ENCODE measurements around the gene LHFPL6.
A peak's percentile ranks its signal among the peaks of the same experiment; 100 is the strongest.

The LHFPL6 gene

GRCh38 chr13:39552246-39552645 lies 50.7 kb downstream of the LHFPL6 start:
- DNase-seq = no peak

DNA sequence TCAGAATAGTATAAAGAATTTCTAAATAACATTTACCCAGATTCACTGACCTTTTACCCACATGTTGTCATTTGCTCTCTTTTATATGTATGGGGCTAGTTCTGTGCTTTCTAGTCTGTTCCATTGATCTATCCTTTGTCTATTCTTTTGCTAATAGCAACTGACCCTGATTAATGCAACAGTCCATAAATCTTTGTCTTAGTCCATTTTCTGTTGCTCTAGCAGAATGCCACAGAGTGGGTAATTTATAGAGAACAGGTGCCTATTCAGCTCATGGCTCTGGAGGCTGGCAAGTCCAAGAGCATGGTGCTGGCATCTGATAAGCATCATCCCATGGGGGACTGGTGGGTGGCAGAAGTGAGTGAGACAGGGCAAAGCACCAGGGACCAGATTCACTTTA lies 52.1 kb downstream of the LHFPL6 start:
- no peak for DNase-seq

DNA sequence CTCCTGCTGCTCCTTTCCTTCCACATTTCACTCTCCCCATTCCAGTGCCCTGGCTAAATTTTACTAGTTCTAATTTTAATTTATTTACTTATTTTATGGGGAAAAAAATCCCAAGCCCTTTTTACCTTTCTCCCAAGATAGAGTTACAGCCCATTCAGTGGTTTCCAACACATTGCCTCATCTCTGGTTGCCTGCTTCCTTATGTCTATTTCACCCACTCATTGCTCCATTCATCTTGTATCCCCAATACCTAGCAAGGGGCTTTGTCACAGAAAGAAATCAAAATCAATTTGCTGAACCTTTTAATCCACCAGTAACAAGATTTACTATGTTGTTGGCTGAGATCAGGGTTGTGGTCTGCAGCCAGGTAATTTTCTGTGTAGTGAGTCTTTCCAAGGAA lies 55.9 kb downstream of the LHFPL6 start:
- DNase-seq = no peak

DNA sequence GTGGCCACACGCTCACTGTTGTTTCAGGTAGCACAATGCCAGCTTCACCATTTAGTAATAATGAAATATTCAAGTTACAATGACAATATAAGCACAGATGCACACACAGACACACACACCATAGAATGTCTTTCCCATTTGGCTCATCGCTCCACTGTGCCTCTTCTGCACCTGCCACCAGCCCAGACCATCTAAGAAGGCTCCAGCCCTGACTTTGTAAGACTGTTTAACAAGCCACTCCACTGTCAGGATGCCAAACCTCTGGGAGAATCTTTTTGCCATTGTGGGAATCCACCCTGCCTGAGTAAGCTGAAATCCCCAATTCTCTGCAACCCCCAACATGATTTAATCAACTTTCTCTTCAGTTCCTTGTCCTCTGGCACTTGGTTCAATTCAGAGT lies 60.6 kb downstream of the LHFPL6 start:
- DNase-seq = no peak

GRCh38 chr13:39540929-39541605 lies 61.9 kb downstream of the LHFPL6 start:
- no peak for DNase-seq

DNA sequence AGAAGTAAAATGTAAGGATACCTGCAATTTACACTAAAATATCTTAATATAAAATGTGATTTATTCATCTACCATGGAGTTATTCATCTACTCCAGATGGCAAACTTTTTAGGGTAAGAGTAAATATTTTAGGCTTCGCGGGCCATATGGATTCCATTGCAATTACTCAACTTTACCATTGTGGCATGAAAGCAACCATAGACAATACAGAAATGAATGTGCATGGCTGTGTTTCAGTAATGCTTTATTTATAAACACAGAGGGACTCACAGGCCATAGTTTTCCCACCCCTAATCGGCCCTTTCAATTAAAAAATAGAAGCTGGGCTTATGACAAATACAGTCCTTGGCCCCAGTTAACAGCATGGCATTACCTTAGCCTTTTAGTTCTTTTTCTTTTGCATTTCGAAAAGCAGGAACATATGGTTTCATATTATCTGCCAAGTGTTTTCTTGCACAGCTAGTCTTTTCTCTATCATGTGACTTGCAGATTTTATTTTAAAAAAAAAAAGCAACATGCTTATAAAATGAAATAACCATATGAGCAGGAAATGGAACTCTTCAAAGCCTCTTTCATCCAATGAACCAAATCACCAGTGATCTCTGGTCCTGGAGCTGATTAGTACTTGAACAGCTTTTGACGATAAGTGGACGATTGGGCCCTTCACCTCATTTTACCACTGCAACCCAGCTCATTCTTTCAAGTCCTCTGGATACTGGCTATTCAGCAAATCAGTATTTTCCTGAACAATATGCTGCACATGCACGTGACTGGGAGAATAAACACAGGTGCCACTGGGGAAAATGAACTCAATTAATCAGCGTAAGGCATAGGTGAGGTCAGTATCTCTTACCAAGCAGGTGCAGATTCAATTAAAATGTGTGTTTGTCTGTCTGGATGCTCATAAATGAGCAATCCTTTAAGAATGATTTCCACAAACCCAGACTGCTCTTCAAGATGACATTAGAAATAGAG lies 63.9 kb downstream of the LHFPL6 start:
- peak; percentile 55 for DNase-seq

DNA sequence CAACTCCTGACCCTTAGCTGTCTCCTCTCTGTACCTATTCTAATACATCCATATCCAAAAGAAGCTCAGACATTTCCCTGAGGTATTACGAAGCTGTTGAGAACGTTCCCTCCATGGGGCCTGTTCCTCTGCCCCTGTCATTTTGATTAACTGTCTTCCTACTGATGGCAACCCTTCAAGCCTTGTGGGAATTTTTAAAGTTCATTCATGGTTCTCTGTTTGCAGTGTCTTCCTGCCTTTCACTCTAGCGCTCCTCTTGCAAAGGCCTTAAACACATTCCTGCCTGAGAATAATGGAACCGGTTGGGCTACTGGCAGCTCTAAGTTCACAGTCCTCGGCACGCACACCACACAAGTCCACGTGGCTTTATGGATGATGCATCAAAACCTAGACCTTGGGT lies 66.1 kb downstream of the LHFPL6 start:
- no peak for DNase-seq

DNA sequence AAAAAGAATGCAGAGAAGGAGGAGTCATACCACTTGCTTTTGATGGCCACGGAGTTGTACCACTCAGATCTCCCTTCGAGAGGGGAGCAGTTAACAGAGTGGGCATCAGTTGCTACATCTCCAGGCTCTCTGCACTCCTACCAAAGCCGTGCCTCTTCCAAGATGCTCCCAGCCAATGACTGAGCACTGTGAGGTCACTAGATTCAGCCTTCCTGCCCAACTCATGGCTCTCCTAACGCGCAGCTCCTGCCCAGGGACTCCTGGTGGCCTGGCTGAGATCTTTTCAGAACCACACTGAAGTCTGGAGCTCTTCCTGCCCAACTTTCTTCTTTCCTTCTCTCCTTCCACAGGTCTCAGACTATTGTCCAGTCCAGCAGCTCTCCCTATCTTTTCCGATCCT lies 66.7 kb downstream of the LHFPL6 start:
- DNase-seq = no peak

GRCh38 chr13:39533651-39534150 lies 69.3 kb downstream of the LHFPL6 start:
- DNase-seq = no peak

DNA sequence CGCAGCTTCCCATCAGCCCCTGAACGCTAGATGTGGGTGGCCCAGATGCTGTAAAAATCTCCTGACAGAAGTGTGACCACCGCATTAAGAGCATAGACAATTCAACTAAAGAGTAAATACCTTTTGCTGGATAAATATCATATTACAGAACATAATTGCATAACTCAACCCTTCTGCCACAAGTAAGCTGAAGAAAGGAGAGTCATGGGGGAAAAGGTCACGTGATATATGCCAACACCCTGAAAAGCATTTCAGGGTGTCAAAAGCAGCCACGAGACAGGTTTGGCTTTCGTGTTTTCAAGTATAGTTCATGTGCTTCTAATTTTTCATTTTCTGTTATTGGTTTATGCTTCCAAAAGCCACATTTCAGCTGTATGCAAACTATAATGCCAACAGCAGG lies 71.3 kb downstream of the LHFPL6 start:
- no peak for DNase-seq

- no peak for DNase-seq
Measured at GRCh38 chr13:39530916-39531315, 72.1 kb downstream of the LHFPL6 start.

GRCh38 chr13:39528661-39528980 lies 74.4 kb downstream of the LHFPL6 start:
- DNase-seq = no peak

- no peak for DNase-seq
Measured at GRCh38 chr13:39527961-39528660, 74.9 kb downstream of the LHFPL6 start.

GRCh38 chr13:39527301-39527700 lies 75.7 kb downstream of the LHFPL6 start:
- DNase-seq = no peak

DNA sequence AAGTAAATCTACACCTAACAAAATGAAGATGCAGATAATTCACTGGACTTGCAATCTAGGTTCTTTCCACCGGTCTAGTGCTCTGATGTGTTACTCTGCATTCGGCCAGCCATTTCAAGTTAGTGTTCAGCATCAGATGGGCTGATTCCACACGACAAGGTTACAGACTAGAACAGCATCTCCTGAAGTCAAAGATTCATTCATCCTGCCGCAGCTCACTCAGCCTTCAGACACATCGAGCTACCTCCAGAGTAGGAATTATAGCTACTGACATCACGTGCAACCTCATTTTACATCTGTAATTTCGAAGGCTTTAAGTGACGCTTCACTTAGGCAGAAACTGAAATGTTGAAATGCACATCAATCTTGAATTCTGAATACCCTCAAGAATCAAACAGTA lies 76.5 kb downstream of the LHFPL6 start:
- DNase-seq = no peak

DNA sequence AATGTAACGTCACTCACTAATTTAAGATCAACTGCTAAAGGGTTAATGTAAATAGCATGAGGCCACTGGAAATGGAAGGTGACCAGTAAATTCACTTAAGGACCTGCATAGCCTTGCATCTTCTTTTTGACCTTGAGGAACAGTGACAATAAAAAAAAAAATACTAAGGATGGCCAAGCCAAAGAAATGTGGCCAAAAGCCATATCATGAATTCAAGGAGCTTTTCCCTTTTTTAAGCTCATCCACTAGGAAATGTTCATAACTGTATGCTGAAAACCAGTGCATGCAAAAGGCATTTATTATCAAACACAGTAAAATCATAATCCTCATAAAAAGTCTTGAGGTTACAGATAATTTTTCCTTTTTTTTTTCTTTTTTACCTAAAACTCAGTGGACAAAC lies 77.5 kb downstream of the LHFPL6 start:
- DNase-seq = no peak

- DNase-seq = no peak
Measured at GRCh38 chr13:39524795-39525194, 78.2 kb downstream of the LHFPL6 start.

DNA sequence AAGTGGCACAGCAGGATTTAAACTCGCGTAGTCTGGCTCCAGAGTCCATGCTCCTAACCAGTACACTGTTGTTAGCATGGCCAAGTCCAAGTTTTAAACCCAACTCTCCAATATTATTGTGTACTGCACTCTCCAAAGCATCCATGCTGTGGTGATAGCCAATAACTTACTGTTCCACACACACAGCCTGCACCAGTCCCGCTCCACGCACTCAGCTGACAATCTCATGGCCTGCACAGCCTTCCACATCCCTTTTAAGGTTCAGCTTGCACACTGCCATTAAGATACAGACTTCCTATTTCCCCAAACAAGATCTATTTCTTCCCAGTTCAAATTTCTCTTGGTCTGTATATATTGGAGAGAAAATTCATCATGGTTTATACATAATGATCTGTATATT lies 80.7 kb downstream of the LHFPL6 start:
- no peak for DNase-seq

DNA sequence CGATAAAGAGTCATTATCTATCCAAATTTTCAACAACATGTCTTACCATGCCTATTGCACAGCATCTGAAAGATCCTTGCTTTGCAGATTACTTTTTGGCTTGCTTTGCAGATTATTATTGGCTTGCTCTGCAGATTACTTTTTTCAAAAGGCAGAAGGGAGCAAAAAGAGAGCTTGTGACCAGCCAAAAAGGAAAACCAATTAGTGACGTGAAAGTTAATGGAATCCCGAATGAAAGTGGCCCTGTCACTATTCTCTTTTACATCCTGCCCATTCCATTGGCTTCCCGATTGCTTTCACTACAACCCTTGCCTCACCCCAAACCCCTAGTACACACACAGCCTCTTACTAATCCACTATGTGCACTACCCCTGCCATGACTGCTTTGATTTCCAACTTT lies 81.3 kb downstream of the LHFPL6 start:
- DNase-seq = no peak

GRCh38 chr13:39516096-39516495 lies 86.9 kb downstream of the LHFPL6 start:
- DNase-seq = no peak

GRCh38 chr13:39515224-39515714 lies 87.7 kb downstream of the LHFPL6 start:
- no peak for DNase-seq

- no peak for DNase-seq
Measured at GRCh38 chr13:39512687-39513086, 90.3 kb downstream of the LHFPL6 start.

DNA sequence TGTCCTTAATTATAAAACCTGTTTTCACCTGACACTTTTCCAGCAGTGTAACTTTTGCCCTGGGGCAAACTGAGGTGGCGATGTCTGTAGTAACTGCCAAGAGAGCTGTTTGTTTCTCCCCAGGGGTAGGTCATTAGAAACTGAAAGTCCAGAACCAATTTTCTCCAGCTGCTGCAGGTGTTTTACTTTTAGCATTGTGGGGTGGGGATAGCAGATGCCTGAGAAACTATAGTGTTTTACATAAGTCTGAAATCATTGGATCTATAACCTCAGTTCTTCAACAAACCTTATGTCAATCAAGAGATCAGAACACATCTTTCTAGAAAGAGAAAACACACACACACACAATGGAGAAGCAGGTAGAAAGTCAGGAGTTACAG lies 92.7 kb downstream of the LHFPL6 start:
- DNase-seq = no peak
